Lower leg skin (tissue), 4 donors: ENCODE data around the gene CARD11. TPM values are rescaled to one million over a fixed set of nuclear protein-coding genes. Genes with fewer than 3 reads are reported as not detected.
"Not testable (repeated sequence)": the region's sequence is repeated elsewhere in the genome, so short reads cannot be mapped to it uniquely, and the experiment has no call there.

Source experiments
- DNase-seq, 2 donors: peaks; one replicate each; pipeline ENCODE4 v3.0.0-alpha.2; 2019; ENCODE audit warnings: low spot score in 2 of 2
- H3K4me3 ChIP-seq: fragments of 200-600 bp; sonication (generic); 2 replicates; pipeline ENCODE4 v1.5.1; 2017; ENCODE audit warnings: mild to moderate bottlenecking, low read depth; ENCODE audit not compliant: poor library complexity, severe bottlenecking
- CTCF ChIP-seq, 3 donors: fragments of 450-650 bp; IDR thresholded peaks; one replicate each; pipeline ENCODE4 v1.5.1; 2016; ENCODE audit warnings: antibody characterized with exemption in 3 of 3, mild to moderate bottlenecking in 3 of 3, moderate library complexity in 2 of 3
- POLR2A ChIP-seq, 2 donors: fragments of 450-650 bp; IDR thresholded peaks; one replicate each; pipeline ENCODE4 v1.6.1; 2016 to 2017; ENCODE audit warnings: antibody characterized with exemption in 2 of 2, mild to moderate bottlenecking in 1 of 2, moderate library complexity in 1 of 2
- WGBS, 2 donors: methylation state at CpG; one replicate each; pipeline ENCODE4 v1.1.5; 2018; 5-methylcytosine and 5-hydroxymethylcytosine counted together
- intact Hi-C: fragments of 100-400 bp; cut with DNase I; formaldehyde crosslinking; loops from one replicate; pipeline ENCODE4 v1.15.0; 2023; ENCODE audit warnings: low total_unique reads
- total RNA-seq, 4 donors: library from RNA; depleted of rRNA; stranded (reverse); fragments of >200 nt; gene quantifications; one replicate each; pipeline ENCODE4 v1.1.0, GENCODE V29; 2016

The CARD11 gene
- total RNA-seq, 4 donors from 2014 or later: 0.17 to 0.68 TPM; not detected in 2

DNA sequence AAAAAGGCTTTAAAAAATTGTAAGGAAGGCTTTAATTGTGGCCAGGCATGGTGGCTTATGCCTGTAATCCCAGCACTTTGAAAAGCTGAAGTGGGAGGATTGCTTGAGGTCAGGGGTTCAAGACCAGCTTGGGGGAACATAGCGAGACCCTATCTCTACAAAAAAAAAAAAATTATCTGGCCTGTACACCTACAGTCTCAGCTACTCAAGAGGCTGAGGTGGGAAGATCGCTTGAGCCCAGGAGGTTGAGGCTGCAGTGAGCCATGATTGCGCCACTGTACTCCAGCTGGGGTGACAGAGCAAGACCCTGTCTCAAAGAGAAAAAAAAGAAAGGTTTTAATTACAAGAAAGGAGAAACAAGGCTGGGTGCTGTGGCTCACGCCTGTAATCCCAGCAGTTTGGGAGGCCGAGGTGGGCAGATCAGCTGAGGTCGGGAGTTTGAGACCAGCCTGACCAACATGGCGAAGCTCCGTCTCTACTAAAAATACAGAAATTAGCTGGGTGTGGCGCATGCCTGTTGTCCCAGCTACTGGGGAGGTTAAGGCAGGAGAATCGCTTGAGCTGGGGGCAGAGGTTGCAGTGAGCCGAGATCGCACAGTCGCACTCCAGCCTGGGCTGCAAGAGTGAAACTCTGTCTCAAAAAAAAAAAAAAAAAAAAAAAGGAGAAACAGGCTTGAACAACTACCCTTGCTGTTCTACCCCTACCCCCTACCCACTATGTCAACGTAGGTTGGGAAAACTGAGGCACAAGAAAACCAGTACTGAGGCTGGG lies 83.7 kb downstream of the CARD11 start:
- H3K4me3 ChIP-seq: no peak overlapping the region
- no peak for DNase-seq
- no peak for TF ChIP-seq POLR2A (IDR thresholded peaks at IDR 0.05)
- no peak for TF ChIP-seq CTCF (IDR thresholded peaks at IDR 0.05)
- intact Hi-C loops: no loop called here
- 93 to 96% methylated on average over 14 of the region's 14 CpGs for WGBS, 2 donors

DNA sequence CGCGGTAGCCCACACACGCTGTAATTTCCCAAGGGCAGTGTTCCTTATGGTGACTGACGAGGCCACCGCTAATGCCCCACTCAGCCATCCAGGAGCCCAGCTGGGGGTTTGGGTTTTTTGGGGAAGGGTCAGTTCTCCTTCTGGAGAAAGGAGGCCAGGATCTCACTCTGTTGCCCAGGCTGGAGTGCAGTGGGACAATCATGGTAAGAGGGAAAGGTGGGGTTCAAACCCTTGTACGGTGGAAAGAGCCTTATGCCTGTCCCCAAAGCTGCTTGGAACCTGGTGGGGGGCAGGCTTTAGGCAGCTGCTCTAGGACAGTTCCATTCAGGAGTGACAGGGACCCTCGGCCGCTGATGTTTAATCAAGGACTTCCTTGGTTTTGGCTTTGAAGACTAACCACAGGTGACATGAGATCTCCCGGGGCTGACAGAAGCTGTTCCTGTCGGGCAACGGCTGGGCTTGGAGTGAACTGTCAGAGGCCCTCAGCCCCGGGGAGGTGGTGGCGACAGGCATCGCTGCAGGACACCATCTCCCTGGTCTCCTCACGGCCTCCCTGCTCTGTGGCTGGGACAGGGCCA lies 84.5 kb downstream of the CARD11 start:
- H3K4me3 ChIP-seq: no peak overlapping the region
- DNase-seq: peak in 1 of 2 donors; percentile 62
- WGBS, 2 donors: 73 to 77% methylated on average over 15 of the region's 15 CpGs
- intact Hi-C loops: no loop called here
- TF ChIP-seq POLR2A (IDR thresholded peaks at IDR 0.05): no peak
- TF ChIP-seq CTCF (IDR thresholded peaks at IDR 0.05): no peak

DNA sequence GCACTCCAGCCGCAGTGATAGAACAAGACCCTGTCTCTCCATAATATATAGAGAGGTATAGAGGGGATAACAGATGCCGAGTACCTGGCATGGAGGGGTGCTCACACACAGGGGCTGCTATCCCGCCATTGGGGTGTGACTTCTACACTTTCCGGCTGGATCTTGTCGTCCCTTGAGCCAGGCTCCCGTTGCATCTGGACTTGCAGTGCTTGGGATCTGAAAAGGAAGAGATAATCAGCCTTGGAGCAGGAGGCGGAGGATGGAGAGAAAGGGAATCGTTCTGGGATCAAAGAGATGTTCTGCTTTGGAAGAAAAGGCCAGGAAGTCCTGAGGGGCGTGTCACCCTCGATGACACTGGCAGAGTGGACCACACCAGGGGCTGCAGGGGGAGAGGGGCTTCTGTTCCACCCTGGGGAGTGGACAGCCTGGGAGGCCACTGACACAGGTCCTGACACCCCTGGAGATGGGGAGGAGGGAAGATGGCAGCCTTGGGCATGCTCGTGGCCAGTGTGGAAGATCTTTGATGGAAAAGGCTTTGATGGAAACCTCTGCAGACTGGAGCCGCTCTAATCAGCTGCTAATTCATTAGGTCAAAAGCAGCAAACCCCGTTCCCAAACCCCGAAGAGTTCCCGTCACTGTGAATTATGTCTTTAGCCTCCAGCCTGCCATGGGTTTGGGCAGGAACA lies 85.1 kb downstream of the CARD11 start:
- no peak overlapping the region for H3K4me3 ChIP-seq
- DNase-seq: peak in 1 of 2 donors; percentile 53
- 75 to 77% methylated on average over 15 of the region's 15 CpGs for WGBS, 2 donors
- intact Hi-C loops: no loop called here
- TF ChIP-seq CTCF (IDR thresholded peaks at IDR 0.05) (no peak), POLR2A (IDR thresholded peaks at IDR 0.05) (no peak)

DNA sequence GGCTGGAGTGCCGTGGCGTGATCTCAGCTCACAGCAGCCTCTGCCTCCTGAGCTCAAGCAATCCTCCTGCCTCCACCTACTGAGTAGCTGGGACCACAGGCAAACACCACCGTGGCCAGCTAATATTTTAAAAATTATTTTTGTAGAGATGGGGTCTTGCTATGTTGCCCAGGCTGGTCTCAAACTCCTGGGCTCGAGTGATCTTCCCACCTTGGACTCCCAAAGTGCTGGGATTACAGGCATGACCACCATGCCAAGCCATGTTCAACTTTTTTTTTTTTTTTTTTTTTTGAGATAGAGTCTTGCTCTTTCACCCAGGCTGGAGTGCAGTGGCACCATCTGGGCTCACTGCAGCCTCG lies 86.3 kb downstream of the CARD11 start:
- H3K4me3 ChIP-seq, DNase-seq, intact Hi-C loops: not testable (repeated sequence)
- WGBS, 2 donors: 72 to 76% methylated on average over 5 of the region's 5 CpGs

GRCh38 chr7:2956526-2957368 lies 86.9 kb downstream of the CARD11 start:
- 34 to 38% methylated on average over 12 of the region's 12 CpGs for WGBS, 2 donors
- TF ChIP-seq CTCF (IDR thresholded peaks at IDR 0.05) (no peak), POLR2A (IDR thresholded peaks at IDR 0.05) (no peak)
- intact Hi-C loops: no loop called here
- no peak overlapping the region for H3K4me3 ChIP-seq
- DNase-seq: peak in 1 of 2 donors; percentile 75
